Dedifferentiated amniotic fluid mesenchymal stem cell (primary cell): ENCODE data around the gene DNAH2.
"Not testable (repeated sequence)": the region's sequence is repeated elsewhere in the genome, so short reads cannot be mapped to it uniquely, and the experiment has no call there.

Experiments used
- DNase-seq: peaks from one replicate; pipeline ENCODE4 v3.0.0-alpha.2; 2016; ENCODE audit errors: extremely low spot score

The DNAH2 gene

DNA sequence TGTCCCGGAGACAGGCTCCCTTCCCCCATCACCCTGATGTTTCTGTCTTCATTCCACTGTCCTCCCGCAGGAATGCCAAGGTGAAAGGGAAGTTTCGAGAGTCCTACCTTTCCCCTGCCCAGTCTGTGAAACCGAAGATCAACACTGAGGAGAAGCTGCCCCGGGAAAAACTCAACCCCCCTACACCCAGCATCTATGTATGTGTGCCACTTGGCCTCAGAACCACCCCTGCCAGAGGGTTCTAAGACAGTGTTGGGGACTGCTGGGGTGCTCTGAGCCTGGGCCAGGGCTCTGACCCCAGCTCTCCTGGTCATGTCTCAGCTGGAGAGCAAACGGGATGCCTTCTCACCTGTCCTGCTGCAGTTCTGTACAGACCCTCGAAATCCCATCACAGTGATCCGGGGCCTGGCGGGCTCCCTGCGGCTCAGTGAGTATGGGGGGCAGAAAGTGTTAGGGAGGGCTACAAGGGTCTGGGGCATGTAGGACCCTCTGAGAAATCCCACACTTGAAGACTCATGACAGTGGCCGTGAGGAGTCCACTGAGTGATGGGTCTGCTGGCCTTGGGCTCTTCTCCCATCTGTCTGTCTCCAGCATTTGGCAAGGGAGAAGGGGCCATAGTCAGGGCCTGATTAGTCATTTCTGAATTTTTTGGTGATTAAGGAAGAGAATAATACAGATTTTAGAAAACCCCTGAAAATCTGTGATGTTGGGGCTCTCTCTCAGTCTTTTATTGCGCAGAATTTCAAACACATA, 132.4 kb downstream of the DNAH2 start:
- DNase-seq: no peak

DNA sequence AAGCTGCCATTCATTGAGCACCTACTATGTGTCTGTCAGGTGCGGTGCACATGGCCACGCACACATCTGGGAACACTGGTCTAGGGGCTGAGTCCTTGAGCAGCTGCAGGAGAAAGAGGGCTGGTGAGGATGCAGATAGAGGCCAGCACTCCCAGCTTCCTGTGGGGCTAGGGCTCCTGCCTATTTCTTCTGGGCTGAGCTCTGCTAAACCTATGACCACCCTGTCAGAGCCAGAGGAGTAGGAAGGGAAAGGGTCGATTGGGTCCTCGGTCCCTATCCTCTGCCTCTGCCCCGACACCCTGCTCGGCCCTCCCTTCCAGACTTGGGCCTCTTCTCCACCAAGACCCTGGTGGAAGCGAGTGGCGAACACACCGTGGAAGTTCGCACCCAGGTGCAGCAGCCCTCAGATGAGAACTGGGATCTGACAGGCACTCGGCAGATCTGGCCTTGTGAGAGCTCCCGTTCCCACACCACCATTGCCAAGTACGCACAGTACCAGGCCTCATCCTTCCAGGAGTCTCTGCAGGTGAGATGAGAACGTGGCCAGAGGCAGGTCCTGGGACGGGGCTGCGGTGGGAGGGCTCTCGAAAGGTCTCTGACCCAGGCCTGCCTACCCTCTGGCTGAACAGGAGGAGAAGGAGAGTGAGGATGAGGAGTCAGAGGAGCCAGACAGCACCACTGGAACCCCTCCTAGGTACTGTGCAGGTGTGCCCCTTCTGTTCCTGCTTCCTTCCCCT, 133.3 kb downstream of the DNAH2 start:
- no peak for DNase-seq

DNA sequence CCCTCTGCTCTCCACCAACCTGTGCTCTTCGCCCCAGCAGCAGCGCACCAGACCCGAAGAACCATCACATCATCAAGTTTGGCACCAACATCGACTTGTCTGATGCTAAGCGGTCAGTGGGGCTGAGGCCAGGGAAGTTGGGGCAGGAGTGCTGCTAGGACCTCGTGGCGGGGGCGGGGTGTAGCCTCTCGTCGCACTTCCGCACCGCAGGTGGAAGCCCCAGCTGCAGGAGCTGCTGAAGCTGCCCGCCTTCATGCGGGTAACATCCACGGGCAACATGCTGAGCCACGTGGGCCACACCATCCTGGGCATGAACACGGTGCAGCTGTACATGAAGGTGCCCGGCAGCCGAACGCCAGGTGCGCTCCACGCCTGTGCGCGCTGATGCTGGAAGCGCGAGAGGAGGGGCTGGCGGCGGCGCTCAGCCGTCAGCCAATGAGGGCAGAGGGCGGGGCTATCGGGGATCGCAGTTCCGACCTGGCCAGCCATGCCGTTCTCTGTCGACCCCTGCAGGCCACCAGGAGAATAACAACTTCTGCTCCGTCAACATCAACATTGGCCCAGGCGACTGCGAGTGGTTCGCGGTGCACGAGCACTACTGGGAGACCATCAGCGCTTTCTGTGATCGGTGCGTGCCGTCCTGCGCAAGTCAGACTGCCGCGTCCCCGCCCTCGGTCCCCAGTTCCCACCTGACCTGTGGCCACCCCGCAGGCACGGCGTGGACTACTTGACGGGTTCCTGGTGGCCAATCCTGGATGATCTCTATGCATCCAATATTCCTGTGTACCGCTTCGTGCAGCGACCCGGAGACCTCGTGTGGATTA, 134.1 kb downstream of the DNAH2 start:
- DNase-seq: peak; percentile 69

DNA sequence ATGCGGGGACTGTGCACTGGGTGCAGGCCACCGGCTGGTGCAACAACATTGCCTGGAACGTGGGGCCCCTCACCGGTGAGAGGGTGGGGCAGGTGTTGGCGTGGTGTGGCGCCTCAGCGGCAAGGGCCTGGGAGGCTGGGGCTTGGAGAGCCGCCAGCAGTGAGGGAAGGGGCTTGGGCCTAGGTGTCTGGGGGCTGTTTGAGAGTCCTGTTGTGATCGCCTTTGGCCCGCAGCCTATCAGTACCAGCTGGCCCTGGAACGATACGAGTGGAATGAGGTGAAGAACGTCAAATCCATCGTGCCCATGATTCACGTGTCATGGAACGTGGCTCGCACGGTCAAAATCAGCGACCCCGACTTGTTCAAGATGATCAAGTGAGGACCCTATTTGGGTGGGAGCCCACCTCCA, 134.7 kb downstream of the DNAH2 start:
- no peak for DNase-seq

DNA sequence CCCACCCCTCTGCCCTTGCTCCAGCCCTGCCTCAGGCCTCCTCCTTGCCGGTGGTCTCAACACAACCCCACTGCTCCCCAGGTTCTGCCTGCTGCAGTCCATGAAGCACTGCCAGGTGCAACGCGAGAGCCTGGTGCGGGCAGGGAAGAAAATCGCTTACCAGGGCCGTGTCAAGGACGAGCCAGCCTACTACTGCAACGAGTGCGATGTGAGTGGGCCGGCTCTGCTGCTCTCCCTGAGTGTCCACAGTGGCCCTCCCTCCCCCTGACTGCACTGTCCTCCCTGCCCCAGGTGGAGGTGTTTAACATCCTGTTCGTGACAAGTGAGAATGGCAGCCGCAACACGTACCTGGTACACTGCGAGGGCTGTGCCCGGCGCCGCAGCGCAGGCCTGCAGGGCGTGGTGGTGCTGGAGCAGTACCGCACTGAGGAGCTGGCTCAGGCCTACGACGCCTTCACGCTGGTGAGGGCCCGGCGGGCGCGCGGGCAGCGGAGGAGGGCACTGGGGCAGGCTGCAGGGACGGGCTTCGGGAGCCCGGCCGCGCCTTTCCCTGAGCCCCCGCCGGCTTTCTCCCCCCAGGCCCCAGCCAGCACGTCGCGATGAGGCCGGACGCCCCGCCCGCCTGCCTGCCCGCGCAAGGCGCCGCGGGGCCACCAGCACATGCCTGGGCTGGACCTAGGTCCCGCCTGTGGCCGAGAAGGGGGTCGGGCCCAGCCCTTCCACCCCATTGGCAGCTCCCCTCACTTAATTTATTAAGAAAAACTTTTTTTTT, 135.6 kb downstream of the DNAH2 start:
- DNase-seq: no peak

DNA sequence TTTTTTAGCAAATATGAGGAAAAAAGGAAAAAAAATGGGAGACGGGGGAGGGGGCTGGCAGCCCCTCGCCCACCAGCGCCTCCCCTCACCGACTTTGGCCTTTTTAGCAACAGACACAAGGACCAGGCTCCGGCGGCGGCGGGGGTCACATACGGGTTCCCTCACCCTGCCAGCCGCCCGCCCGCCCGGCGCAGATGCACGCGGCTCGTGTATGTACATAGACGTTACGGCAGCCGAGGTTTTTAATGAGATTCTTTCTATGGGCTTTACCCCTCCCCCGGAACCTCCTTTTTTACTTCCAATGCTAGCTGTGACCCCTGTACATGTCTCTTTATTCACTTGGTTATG, 136.1 kb downstream of the DNAH2 start:
- no peak for DNase-seq

DNA sequence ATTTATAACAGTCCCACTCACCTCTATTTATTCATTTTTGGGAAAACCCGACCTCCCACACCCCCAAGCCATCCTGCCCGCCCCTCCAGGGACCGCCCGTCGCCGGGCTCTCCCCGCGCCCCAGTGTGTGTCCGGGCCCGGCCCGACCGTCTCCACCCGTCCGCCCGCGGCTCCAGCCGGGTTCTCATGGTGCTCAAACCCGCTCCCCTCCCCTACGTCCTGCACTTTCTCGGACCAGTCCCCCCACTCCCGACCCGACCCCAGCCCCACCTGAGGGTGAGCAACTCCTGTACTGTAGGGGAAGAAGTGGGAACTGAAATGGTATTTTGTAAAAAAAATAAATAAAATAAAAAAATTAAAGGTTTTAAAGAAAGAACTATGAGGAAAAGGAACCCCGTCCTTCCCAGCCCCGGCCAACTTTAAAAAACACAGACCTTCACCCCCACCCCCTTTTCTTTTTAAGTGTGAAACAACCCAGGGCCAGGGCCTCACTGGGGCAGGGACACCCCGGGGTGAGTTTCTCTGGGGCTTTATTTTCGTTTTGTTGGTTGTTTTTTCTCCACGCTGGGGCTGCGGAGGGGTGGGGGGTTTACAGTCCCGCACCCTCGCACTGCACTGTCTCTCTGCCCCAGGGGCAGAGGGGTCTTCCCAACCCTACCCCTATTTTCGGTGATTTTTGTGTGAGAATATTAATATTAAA, 136.7 kb downstream of the DNAH2 start:
- no peak for DNase-seq

DNA sequence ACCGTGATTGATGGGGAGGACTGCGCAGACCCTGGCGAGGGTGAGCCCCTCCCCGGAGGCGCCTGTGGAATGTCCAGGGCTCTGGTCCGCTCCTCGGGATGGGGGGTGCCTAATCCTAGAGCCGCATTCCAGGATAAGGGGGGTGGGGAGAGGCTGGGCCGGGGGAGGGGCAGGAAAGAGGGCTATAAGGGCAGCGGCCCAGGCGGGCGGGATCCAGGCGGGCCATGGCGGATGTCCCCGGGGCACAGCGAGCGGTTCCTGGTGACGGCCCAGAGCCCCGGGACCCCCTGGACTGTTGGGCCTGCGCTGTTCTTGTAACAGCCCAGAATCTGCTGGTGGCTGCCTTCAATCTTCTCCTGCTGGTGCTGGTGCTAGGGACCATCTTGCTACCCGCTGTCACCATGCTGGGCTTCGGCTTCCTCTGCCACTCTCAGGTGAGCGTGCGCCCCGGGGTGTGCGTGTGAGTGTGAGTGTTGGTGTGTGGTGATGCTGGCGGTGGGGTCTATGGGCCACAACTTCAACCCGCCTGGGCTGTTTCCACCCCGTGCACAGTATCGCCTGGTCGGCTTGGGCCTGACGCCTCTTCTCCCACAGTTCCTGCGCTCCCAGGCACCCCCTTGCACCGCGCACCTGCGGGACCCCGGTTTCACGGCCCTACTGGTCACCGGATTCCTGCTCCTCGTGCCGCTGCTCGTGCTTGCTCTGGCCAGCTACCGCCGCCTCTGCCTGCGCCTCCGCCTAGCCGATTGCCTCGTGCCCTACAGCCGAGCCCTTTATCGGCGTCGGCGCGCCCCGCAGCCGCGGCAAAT, 137.5 kb downstream of the DNAH2 start, which contains the start of gene TMEM88:
TSS of gene TMEM88 (plus strand) at position 216 of the 809 bp plus-strand sequence. CDS start at position 225, 9 bp downstream.
- DNase-seq: no peak

DNA sequence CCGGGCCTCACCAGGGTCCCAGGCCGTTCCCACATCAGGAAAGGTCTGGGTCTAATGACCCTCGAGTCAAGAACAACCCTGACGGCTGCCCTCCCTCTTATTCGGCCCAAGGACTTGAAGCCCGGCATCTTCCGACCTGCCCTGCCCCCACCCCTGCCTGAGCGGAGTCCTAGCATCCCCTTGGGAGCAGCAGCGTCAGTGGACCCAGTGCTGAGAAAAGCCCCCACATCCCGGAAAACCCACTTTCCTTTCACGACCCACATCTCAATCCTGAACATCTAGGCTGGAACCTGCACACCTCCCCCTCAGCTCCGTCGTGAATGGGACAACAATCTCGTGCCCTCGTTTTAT, 138.1 kb downstream of the DNAH2 start:
- DNase-seq: no peak

DNA sequence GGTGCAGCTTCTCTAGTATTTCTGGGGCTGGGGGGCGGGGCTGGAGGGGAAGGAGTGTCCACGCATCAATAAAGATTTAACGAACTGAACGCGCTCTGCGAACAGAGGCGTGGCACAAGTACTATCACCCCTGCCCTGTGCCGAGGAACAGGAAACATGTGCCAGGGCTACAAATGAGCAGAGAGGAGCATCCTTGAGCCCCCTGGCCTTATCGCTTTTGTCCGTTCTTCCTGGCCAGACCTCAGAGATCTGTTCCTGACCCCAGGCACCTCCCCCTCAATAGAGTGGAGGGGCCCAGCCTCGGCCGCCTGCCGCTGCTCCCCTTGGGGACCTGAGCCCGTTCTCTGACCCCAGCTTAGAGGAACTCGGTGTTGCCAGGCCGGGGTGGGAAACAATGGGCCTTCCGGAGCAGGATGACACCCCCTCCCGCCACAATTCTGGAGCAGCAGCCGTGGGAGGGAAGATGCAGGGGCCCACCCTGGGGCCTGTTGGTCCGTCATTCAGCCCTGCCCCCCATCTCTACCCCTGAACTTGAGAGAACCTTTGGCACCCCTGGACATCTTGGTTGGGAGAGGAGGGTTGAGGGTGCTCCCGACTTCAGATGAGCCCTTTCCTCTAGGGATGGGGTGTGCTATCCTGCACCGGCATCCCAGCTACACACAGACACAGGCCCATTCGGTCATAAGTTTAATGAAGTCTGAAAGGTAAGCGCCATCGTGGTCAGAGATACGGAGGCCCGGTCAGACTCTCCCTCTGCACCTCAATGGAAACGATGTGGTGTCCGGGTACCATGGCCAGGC, 138.7 kb downstream of the DNAH2 start:
- no peak for DNase-seq

DNA sequence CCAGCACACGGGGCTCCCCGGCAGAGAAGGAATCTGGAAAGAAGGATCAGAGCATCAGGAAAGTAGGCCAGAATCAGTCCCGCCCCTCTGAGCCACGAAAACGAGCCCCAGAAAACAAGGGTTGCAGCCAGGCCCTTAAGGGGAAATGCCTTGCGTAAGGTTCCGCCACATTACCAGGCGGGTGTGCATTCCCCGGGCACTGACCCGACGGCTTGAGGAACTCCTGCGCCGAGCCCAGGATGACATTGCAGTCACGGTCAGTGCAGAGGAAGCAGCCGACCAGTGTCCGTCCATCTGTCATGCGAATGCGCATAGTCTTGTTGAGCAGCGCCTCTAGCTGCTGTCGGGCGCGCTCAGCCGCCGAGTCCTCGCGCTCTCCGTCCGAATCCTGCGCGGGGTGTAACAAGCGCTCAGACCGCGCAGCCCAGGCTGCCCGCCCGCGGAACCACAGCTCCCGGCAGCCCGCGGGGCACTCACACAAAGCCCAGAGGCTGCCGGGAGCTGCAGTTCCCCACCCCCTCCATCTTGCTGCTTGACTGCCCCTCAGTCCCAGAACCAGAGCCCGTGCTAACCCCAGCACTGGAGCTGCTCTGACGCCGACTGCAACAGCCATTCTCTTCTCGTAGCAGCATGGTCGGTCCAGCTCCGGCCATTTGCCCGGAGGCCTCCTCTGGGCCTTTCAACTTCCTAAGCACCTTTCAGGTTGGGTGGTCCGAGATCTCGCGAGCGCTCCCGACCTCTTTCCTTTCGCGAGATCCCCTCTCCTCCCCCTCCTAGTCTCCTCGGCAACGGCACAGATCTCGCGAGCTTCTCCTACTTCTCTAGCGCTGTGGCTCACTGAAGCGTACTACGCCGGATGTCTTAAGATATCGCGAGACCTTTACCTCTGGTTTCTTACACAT, 139.5 kb downstream of the DNAH2 start, which contains the start of gene NAA38:
TSS of gene NAA38 (minus strand) at position 749 of the 902 bp plus-strand sequence. CDS start at position 653, 96 bp downstream.
- peak; percentile 100 for DNase-seq

DNA sequence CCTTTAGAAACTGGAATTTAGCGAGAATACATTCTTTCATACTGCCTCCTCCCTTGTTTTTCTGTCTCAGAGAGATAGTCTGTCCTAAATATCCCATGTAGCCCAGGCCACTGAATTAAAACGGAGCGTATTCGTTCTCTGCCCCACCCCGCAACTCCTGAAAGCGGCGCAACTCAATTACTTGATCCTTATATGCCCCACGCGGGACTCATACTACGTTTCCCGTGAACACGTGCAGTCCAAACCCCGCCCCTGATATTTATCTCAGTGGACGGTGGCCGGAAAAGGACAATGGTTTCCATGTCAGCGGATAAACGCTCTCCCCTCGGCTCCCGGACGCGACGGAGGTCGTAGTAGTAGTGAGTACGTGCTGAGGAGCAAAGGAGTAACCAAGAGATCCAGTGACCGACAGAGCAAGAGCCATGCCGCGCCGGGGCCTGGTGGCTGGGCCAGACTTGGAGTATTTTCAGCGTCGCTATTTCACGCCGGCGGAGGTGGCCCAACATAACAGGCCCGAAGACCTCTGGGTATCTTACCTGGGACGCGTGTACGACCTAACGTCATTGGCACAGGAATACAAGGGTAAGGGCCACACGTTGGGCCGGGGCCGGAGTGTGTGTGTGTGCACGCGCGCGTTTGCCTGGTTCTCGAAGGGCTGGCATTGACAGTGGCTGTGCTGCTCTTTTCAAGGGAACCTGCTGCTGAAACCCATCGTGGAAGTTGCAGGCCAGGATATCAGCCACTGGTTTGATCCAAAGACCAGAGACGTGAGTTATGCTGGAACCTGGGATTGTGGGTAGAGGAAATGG, 140.4 kb downstream of the DNAH2 start, which contains the start of gene CYB5D1:
TSS of gene CYB5D1 (plus strand) at position 291 of the 809 bp plus-strand sequence. CDS start at position 423, 132 bp downstream.
- peak; percentile 88 for DNase-seq

DNA sequence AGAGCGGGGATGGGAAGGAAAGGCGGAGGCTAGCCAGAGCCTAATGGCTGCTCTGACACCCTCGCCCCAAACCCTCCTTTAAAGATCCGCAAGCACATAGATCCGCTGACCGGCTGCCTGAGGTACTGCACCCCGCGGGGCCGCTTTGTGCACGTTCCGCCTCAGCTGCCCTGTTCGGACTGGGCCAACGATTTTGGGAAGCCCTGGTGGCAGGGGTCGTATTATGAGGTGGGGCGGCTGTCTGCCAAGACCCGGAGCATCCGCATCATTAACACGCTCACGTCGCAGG, 140.9 kb downstream of the DNAH2 start:
- peak; percentile 61 for DNase-seq

DNA sequence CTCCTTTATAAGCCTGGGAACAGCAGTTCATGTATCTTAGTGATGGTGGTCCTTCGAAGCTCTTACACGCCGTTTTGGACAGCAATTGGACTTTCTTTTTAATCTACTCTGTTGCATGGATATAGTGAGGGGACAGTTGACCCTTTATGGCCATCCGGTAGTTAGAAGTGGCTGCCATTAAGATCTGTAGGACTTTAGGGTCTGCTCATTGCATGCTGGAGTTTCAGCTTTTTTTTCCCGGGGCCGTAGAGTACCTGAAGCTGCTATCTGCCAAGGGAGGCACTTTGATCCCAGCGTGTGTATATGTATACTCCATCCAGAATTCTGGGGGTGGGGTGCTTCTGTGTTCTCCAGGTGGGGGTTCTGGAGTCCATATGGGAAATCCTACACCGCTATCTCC, 141.5 kb downstream of the DNAH2 start:
- DNase-seq: no peak

DNA sequence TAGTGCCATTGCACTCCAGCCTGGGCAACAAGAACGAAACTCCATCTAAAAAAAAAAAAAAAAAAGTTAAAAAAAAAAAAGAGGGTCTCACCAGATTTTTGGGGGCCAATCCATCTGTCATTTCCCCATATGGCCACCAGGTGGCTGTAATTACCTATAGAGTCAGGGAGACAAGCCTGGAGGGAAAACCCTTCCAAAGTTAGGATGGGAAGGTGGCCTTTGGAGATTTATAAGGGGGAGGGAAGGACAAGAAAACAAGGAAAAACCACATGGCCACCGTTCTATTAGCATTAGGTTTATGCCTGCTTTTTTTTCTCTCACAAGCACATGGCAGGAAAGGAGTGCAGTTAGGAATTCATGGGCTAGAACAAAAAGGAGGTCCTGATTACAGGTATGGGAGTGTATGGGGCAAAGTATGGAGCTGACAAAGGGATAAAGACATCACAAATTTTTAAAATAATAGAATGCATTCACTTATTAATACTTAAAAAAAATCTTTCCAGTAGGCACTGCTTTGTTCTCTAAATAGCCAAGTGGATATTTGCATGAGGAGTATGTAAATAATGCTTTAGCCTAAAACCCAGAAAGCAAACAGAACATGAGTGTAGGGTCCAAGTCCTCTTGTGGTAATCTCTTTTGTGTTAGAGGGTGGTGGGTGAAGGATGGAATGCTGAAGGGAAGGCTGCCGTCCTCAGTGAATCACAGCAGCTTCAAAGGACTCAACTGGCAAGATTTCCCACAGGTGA, 145.3 kb downstream of the DNAH2 start:
- DNase-seq: peak; percentile 57

DNA sequence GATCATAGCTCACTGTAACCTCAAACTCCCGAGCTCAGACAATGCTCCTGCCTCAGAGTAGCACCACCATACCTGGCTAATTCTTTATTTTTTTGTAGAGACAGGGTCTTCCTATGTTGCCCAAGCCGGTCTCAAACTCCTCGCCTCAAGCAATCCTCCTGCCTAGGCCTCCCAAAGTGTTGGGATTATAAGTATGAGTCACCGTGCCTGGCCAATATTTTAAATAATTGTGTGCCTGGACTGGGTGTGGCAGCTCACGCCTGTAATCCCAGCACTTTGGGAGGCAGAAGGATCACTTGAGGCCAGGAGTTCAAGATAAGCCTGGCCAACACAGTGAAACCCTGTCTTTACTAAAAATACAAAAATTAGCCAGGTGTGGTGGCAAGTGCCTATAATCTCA, 146.8 kb downstream of the DNAH2 start:
- not testable (repeated sequence) for DNase-seq
